Neutrophil (primary cell): ENCODE measurements around the gene RRAGD.

Source experiments
- H3K27ac ChIP-seq: fragments of 200-600 bp; sonication (generic); 2 replicates; pipeline ENCODE4 v1.5.1; 2016; ENCODE audit warnings: mild to moderate bottlenecking, moderate library complexity
- H3K27me3 ChIP-seq: fragments of 200-600 bp; sonication (generic); 2 replicates; pipeline ENCODE4 v1.6.0; 2016; ENCODE audit warnings: mild to moderate bottlenecking
- H3K36me3 ChIP-seq: fragments of 200-600 bp; sonication (generic); 2 replicates; pipeline ENCODE4 v1.5.1; 2017
- H3K4me1 ChIP-seq, 2 experiments: fragments of 200-600 bp in 1 of 2; sonication (generic) in 1 of 2; 1 replicate in 1 of 2; 2 replicates in 1 of 2; pipeline versions ENCODE4 v1.5.1 to v1.6.1; 2013 to 2016; ENCODE audit warnings: low read depth in 1 of 2, low read length in 1 of 2, mild to moderate bottlenecking in 1 of 2, moderate library complexity in 1 of 2; ENCODE audit not compliant: control insufficient read depth in 1 of 2, insufficient read depth in 1 of 2
- H3K4me3 ChIP-seq, 2 experiments: fragments of 200-600 bp in 1 of 2; sonication (generic) in 1 of 2; 1 replicate in 1 of 2; 2 replicates in 1 of 2; pipeline ENCODE4 v1.5.1; 2013 to 2016; ENCODE audit warnings: low read depth in 1 of 2, low read length in 1 of 2, mild to moderate bottlenecking in 1 of 2, moderate library complexity in 1 of 2
- H3K9me3 ChIP-seq: fragments of 200-600 bp; sonication (generic); 2 replicates; pipeline ENCODE4 v1.5.1; 2016
- CTCF ChIP-seq: fragments of 200-600 bp; sonication (generic); IDR thresholded peaks from 2 replicates; pipeline ENCODE4 v1.5.1; 2016; ENCODE audit warnings: antibody characterized with exemption

Gene RRAGD

GRCh38 chr6:89351671-89352277 lies 60.3 kb downstream of the RRAGD start:
- Histone ChIP-seq H3K4me3 (peak overlapping the region; percentile 93 to 95), H3K27me3 (no peaks in the 10 kb centered on the region), H3K9me3 (no peaks in the 10 kb centered on the region), H3K4me1 (peaks cover 55% of the 10 kb centered on the region in 2 experiments), H3K36me3 (no peaks in the 10 kb centered on the region), H3K27ac (peak overlapping the region; percentile 95)
- TF ChIP-seq CTCF: no peak

DNA sequence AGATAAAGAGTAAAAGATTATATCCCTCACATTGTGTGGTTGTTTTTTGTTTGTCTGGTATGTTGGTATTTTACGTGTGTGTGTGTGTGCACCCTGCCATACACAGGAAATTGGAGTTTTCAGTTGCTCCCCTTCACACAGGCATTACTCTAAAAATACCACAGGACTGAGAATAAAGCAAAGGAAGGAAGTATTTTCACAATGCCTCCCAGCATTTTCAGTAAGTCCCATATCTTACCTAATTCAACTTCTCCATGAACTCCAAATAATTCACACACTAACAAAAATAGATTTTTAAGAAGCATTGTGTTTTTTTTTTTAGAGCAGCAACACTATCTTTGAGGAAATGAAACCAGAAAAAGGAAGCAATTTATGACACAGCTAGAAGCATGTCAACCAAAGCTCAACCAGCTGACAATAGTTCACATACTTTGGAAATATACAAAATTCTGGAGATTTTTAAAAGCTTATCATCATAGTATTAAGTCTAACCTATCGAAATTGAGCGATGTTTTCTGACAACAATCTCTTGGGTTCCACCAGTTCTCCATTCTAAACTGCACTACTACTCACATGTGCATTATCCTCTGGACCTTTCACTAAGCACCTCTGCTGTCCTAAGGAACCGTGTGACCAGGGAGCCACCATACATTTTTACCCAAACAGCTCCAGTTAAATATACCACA lies 61.6 kb downstream of the RRAGD start:
- no peaks in the 10 kb centered on the region for H3K36me3 ChIP-seq
- no peaks in the 10 kb centered on the region for H3K27me3 ChIP-seq
- H3K4me1 ChIP-seq: peaks cover 51 to 57% of the 10 kb centered on the region in 2 experiments
- H3K27ac ChIP-seq: peak overlapping the region; percentile 95
- no peaks in the 10 kb centered on the region for H3K9me3 ChIP-seq
- H3K4me3 ChIP-seq: peak overlapping the region; percentile 93 to 95
- no peak for TF ChIP-seq CTCF

DNA sequence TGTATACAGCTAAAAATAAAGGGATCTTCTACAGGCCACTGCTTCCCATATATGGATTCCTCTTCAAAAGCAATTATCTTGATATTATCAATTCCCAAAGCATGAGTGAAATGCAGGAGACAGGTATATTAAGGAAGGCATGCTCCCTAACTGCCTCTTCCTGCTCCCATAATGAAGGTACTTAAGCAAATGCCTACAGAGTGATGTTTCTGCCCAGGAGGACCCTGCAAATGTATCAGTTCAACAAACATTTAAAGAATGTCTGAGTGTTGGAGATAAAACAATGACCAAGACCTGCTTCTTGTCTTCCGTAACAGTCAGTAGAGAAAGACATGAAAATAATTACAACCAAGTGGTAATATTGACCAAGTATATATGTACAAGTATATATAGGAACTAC lies 63.7 kb downstream of the RRAGD start:
- no peaks in the 10 kb centered on the region for H3K27me3 ChIP-seq
- H3K4me3 ChIP-seq: no peak overlapping the region
- H3K36me3 ChIP-seq: no peaks in the 10 kb centered on the region
- H3K4me1 ChIP-seq: peaks cover 54% of the 10 kb centered on the region in 2 experiments
- H3K9me3 ChIP-seq: no peaks in the 10 kb centered on the region
- no peak for TF ChIP-seq CTCF
- peak overlapping the region; percentile 95 for H3K27ac ChIP-seq

- no peaks in the 10 kb centered on the region for H3K27me3 ChIP-seq
- peaks cover 50 to 51% of the 10 kb centered on the region in 2 experiments for H3K4me1 ChIP-seq
- peak overlapping the region; percentile 95 for H3K27ac ChIP-seq
- no peak overlapping the region for H3K4me3 ChIP-seq
- H3K9me3 ChIP-seq: no peaks in the 10 kb centered on the region
- no peak for TF ChIP-seq CTCF
- H3K36me3 ChIP-seq: no peaks in the 10 kb centered on the region
Observed at GRCh38 chr6:89347825-89348224, 64.2 kb downstream of the RRAGD start.

DNA sequence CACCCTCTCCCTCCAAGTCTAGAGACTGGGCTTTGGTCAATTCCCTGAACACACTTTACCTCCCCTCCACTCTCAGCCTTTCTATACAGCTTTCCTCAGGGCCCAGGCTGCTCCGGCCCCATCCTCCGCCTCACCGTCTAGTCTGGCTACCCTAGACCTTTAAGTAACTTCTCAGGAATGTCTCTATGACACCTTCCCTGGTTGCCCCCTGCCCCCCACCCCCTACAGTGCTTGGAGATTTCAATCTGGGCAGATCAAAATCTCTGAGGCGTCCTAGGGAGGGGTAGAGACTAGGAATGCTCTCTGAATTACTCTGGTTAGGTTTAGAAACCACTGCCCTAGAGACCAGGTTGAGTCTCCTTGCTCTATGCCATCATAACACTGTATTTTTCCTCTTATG lies 65.6 kb downstream of the RRAGD start:
- TF ChIP-seq CTCF: no peak
- H3K4me1 ChIP-seq: peaks cover 46 to 47% of the 10 kb centered on the region in 2 experiments
- H3K9me3 ChIP-seq: no peaks in the 10 kb centered on the region
- H3K27me3 ChIP-seq: no peaks in the 10 kb centered on the region
- peaks cover 11% of the 10 kb centered on the region for H3K36me3 ChIP-seq
- H3K4me3 ChIP-seq: no peak overlapping the region
- H3K27ac ChIP-seq: no peak overlapping the region
